ENCODE results near the gene TBCEL.

Gene TBCEL

DNA sequence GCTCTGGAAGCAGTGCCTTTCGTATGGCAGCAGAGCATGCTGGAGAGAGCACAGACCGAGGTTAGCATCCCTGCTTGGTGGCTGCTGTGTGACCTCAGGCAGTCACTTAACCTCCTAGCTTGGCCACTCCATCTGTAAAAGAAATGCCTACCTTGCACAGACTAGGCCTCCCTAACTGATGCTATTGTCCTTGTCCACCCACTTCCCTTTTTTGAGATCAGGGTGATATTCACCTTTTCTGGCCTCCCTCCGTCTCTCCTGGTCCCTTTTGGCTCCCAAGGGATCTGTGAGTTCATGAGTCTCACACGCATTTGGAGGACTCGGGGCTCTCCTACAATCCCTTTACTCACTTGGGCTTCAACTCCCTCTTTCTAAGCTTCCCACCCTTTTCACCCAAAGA, 114.4 kb downstream of the TBCEL start:
- no peak for DNase-seq (ENCODE audit: low read depth in 2 of 2)

DNA sequence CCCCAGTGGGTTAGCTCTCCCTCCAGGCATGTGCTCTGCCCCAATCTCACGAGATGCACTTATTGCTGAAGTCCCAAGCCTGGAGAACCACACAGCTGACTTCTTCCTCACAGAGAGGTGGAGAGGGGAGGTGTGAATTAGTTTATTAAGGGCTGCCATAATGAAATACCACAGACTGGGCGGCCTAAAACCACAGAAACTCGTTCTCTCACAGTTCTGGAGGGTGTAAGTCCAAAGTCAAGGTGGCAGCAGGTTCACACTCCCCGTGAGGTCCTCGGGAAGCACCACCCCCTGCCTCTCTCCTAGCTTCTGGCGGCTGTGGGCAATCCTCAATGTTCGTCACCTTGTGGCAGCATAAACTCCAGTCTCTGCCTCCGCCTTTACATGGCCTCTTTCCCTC, 116.5 kb downstream of the TBCEL start:
- no peak for DNase-seq (ENCODE audit: low read depth in 2 of 2)

All from fibroblast of skin of left biceps (primary cell).